Spleen (tissue), 11 donors: ENCODE data around the gene GLG1. TPM values are rescaled to one million over a fixed set of nuclear protein-coding genes. Genes with fewer than 3 reads are reported as not detected.

ENCODE experiments used
- DNase-seq: peaks from one replicate; pipeline ENCODE4 v3.0.0-alpha.2; 2020
- H3K27ac ChIP-seq, 8 donors: fragments of 200-600 bp; sonication (generic) in 7 of 8; 1 replicate in 4 of 8; 2 replicates in 4 of 8; pipeline versions ENCODE4 v1.5.0 to v1.8.0; 2016 to 2021; ENCODE audit warnings: inconsistent platforms in 4 of 8, mild to moderate bottlenecking in 4 of 8, moderate library complexity in 1 of 8
- H3K27me3 ChIP-seq, 7 donors: fragments of 200-600 bp; sonication (generic) in 6 of 7; replicated peaks in 1 of 7; 1 replicate in 4 of 7; 2 replicates in 3 of 7; pipeline versions ENCODE4 v1.5.0 to v1.8.0; 2016 to 2021; ENCODE audit warnings: inconsistent platforms in 3 of 7, mild to moderate bottlenecking in 1 of 7
- H3K36me3 ChIP-seq, 6 donors: fragments of 200-600 bp; sonication (generic) in 5 of 6; 1 replicate in 4 of 6; 2 replicates in 2 of 6; pipeline versions ENCODE4 v1.5.0 to v1.8.0; 2016 to 2021; ENCODE audit warnings: inconsistent platforms in 2 of 6
- H3K4me1 ChIP-seq, 6 donors: fragments of 200-600 bp; sonication (generic) in 5 of 6; 1 replicate in 3 of 6; 2 replicates in 3 of 6; pipeline versions ENCODE4 v1.5.0 to v1.8.0; 2016 to 2021; ENCODE audit warnings: inconsistent platforms in 3 of 6
- H3K4me3 ChIP-seq, 8 donors: fragments of 200-600 bp; sonication (generic) in 7 of 8; 1 replicate in 4 of 8; 2 replicates in 4 of 8; pipeline versions ENCODE4 v1.5.0 to v1.8.0; 2016 to 2021; ENCODE audit warnings: inconsistent platforms in 4 of 8, mild to moderate bottlenecking in 4 of 8, moderate library complexity in 2 of 8
- H3K9me3 ChIP-seq, 8 donors: fragments of 200-600 bp; sonication (generic) in 7 of 8; 1 replicate in 4 of 8; 2 replicates in 4 of 8; pipeline versions ENCODE4 v1.5.0 to v1.8.0; 2016 to 2021; ENCODE audit warnings: inconsistent platforms in 4 of 8
- CTCF ChIP-seq, 11 experiments: fragments of 200-600 bp in 7 of 11; fragments of 450-650 bp in 4 of 11; sonication (generic) in 4 of 11; IDR thresholded peaks in 8 of 11; conservative IDR thresholded peaks in 3 of 11; 1 replicate in 7 of 11; 2 replicates in 4 of 11; pipeline versions ENCODE4 v1.4.0 to v1.8.0; 2016 to 2021; ENCODE audit warnings: antibody characterized with exemption in 11 of 11, inconsistent platforms in 4 of 11, mild to moderate bottlenecking in 1 of 11
- POLR2A ChIP-seq, 3 donors: fragments of 450-650 bp; IDR thresholded peaks; one replicate each; pipeline ENCODE4 v1.5.1; 2017; ENCODE audit warnings: antibody characterized with exemption in 3 of 3, mild to moderate bottlenecking in 1 of 3
- POLR2AphosphoS5 ChIP-seq, 3 donors: sonication (generic); formaldehyde crosslinking; IDR thresholded peaks; one replicate each; pipeline ENCODE4 v1.5.1; 2017; ENCODE audit warnings: antibody characterized with exemption in 3 of 3
- WGBS, 5 donors: extraction: QIAGEN DNeasy Blood & Tissue Kit in 3 of 5; methylation state at CpG; one replicate each; pipeline versions ENCODE4 v1.1.5 to v1.1.7; 2013 to 2018; 5-methylcytosine and 5-hydroxymethylcytosine counted together
- intact Hi-C: fragments of 100-400 bp; cut with DNase I; formaldehyde crosslinking; loops from one replicate; pipeline ENCODE4 v1.15.0; 2023; ENCODE audit warnings: low total_unique reads
- polyA plus RNA-seq, 3 donors: library from polyadenylated mRNA; stranded (reverse); fragments of 200-250 nt; gene quantifications; one replicate each; pipeline ENCODE4 v1.2.1, GENCODE V29; 2013
- total RNA-seq, 7 donors: library from RNA; depleted of rRNA in 3 of 7; stranded (reverse); fragments of >200 nt in 3 of 7; fragmentation: NEBNext Ultra II Directional in 4 of 7; extraction: Animal tissue kit (Norgen Biotek cat#: 25700) in 4 of 7; gene quantifications; one replicate each; pipeline versions ENCODE4 v1.1.0 to v1.2.1, GENCODE V29; 2016 to 2021
- donor health status: healthy with polysubstance abuse.
- donor health status: DM: no; HTN: no; CAD: no; lungs with moderate emphysema.
- donor health status: DM: no; HTN: no; CAD: no.
- donor health status: Bipolar disorder and iron deficiency.
- donor health status: healthy.
- donor health status: DM: no; HTN: no; CAD: no.
- donor health status: DM: yes; HTN: yes; CAD: no.

Gene GLG1
- total and polyA plus RNA-seq, 10 donors = 14.6 to 124 (median 101) TPM

GRCh38 chr16:74592847-74593246, 14.1 kb downstream of the GLG1 start:
- Histone ChIP-seq H3K4me3 (no peak overlapping the region), H3K27ac (no peak overlapping the region), H3K36me3 (peaks cover 0 to 24% (median 3%) of the 10 kb centered on the region in 6 donors), H3K9me3 (no peaks in the 10 kb centered on the region), H3K4me1 (peaks cover 0 to 78% (median 23%) of the 10 kb centered on the region in 6 donors), H3K27me3 (no peaks in the 10 kb centered on the region)
- WGBS, 5 donors = 90 to 98% (median 93%) methylated on average over 3 of the region's 3 CpGs
- TF ChIP-seq POLR2AphosphoS5 (IDR thresholded peaks at IDR 0.05) (no peak), POLR2A (IDR thresholded peaks at IDR 0.05) (no peak), CTCF (IDR thresholded peaks at IDR 0.05 in 8 of 11, conservative IDR thresholded peaks at IDR 0.05 in 3 of 11) (no peak)
- intact Hi-C loops = no loop called here
- DNase-seq = no peak

- intact Hi-C loops = no loop called here
- H3K4me1 ChIP-seq = peaks cover 0 to 86% (median 26%) of the 10 kb centered on the region in 6 donors
- H3K4me3 ChIP-seq = no peak overlapping the region
- H3K27me3 ChIP-seq = no peaks in the 10 kb centered on the region
- peaks cover 0 to 26% (median 3%) of the 10 kb centered on the region in 6 donors for H3K36me3 ChIP-seq
- no peak for DNase-seq
- 81 to 91% (median 88%) methylated on average over 8 to 9 of the region's 9 CpGs for WGBS, 5 donors
- no peak for TF ChIP-seq POLR2A (IDR thresholded peaks at IDR 0.05)
- no peak for TF ChIP-seq CTCF (IDR thresholded peaks at IDR 0.05 in 8 of 11, conservative IDR thresholded peaks at IDR 0.05 in 3 of 11)
- no peak for TF ChIP-seq POLR2AphosphoS5 (IDR thresholded peaks at IDR 0.05)
- no peaks in the 10 kb centered on the region for H3K9me3 ChIP-seq
- no peak overlapping the region for H3K27ac ChIP-seq
Observed at GRCh38 chr16:74591876-74592650, 14.9 kb downstream of the GLG1 start.

- WGBS, 5 donors = 77 to 90% (median 79%) methylated on average over 6 of the region's 6 CpGs
- DNase-seq = no peak
- H3K36me3 ChIP-seq = peaks cover 0 to 12% (median 0%) of the 10 kb centered on the region in 6 donors
- no peaks in the 10 kb centered on the region for H3K27me3 ChIP-seq
- no peak overlapping the region for H3K27ac ChIP-seq
- intact Hi-C loops = no loop called here
- no peak overlapping the region for H3K4me3 ChIP-seq
- no peak for TF ChIP-seq POLR2A (IDR thresholded peaks at IDR 0.05)
- TF ChIP-seq POLR2AphosphoS5 (IDR thresholded peaks at IDR 0.05) = no peak
- no peak for TF ChIP-seq CTCF (IDR thresholded peaks at IDR 0.05 in 8 of 11, conservative IDR thresholded peaks at IDR 0.05 in 3 of 11)
- no peaks in the 10 kb centered on the region for H3K9me3 ChIP-seq
- H3K4me1 ChIP-seq = peaks cover 6 to 97% (median 40%) of the 10 kb centered on the region in 6 donors
Observed at GRCh38 chr16:74586948-74587347, 20.0 kb downstream of the GLG1 start.

- WGBS, 5 donors = 86 to 89% (median 87%) methylated on average over 6 of the region's 6 CpGs
- TF ChIP-seq CTCF (IDR thresholded peaks at IDR 0.05 in 8 of 11, conservative IDR thresholded peaks at IDR 0.05 in 3 of 11) (no peak), POLR2A (IDR thresholded peaks at IDR 0.05) (no peak), POLR2AphosphoS5 (IDR thresholded peaks at IDR 0.05) (no peak)
- Histone ChIP-seq H3K27me3 (no peaks in the 10 kb centered on the region), H3K4me1 (peaks cover 6 to 97% (median 48%) of the 10 kb centered on the region in 6 donors), H3K4me3 (no peak overlapping the region), H3K27ac (no peak overlapping the region), H3K9me3 (no peaks in the 10 kb centered on the region), H3K36me3 (peaks cover 0 to 12% (median 0%) of the 10 kb centered on the region in 6 donors)
- DNase-seq = no peak
- intact Hi-C loops = no loop called here
Observed at GRCh38 chr16:74585846-74586443, 21.0 kb downstream of the GLG1 start.
